GM18498 (cell line): Measurements from ENCODE around the gene FMNL3.
"Not testable (repeated sequence)": the region's sequence is repeated elsewhere in the genome, so short reads cannot be mapped to it uniquely, and the experiment has no call there.

Experiments used
- ATAC-seq: cut with Tn5 transposase; IDR thresholded peaks from one replicate; pipeline ENCODE4 v1.9.1; 2021; ENCODE audit warnings: mild to moderate bottlenecking, moderate library complexity; ENCODE audit not compliant: unreplicated experiment

FMNL3 gene

DNA sequence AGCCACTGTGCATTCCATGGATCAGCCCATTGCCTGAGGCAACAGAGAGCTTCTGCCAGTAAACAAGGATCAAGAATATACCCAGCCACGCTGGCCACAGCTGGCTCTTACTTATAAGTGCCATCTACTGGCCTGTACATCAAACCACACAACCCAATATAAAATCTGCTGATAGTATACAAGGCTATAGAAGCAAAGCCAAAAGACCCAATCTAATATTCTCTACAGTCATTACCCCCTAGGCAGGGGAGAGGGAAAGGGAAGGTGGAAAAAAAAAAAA is 97.4 kb downstream of the FMNL3 start:
- no peak for ATAC-seq

DNA sequence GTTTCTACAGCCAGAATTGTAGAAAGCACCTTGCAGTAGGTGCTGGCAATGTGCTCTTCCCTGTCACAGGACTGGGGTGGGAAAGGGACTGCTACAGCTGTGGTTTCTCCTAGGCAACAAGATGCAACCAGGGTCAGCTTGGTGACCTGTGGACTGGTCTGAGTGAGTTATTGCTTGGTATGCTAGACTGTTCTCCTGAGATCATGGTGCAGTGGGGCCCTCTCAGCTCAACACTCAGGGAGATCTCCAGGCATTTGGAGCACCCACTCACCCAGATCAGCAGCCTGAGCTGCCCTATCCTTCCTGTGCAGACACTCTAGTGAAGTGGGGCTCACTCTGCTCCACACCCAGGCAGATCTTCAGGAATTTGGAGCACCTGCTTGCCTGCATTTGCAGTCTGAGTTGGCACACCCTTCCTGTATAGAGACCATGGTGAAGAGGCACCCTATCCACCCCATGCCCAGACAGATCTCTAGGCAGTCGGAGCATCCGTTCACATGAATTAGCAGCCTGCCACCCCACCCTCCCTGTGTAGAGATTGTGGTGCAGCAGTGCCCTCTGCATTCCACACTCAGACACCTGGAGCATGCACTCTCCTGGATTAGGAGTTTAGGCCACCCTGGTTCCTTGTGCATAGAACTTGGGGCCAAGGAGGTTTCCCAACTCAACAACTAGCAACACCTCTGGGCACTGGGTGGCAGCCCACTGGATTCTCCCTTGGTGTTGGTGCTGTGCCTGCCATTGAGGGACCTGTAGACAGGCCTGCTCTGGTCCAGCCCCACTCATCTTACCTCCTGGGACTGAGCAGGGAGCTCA is 97.9 kb downstream of the FMNL3 start:
- no peak for ATAC-seq

DNA sequence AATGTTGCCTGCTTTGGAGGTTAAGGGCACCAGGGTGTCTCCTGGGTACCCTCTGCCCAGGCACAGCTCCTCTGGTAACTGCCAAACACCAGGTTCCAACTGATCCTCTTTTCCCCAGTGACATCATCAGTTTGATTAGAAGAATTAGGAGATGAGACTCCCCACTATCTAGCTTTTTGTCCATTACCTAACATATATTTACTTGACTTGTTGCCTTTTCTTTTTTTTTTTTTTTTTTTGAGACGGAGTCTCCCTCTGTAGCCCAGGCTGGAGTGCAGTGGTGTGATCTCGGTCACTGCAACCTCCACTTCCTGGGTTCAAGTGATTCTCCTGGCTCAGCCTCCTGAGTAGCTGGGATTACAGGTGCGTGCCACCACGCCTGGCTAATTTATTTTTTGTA is 101.7 kb downstream of the FMNL3 start, which contains the start of gene FAM186B:
TSS of gene FAM186B (minus strand) at position 101 of the 400 bp plus-strand sequence. CDS start 162 bp downstream, outside the sequence.
- ATAC-seq: not testable (repeated sequence)

DNA sequence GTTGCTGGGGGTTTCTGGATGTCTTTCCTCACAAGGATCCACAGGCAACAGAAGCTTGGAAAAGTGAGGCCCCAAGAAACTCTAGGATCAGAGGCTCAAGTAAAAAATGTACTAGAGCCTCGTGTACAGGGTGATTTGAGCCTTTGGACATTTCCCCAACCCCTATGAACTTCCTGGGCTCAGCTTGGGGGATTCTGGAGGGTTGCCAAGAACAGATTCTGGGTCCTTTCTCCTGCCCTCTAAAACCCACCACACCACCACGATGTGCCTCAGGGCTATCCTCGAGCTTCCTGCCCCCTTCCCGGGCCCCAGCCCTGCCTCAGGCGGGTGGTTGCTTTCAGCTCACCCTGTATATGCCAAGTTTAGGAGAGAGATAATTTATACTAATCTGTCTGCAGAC is 102.3 kb downstream of the FMNL3 start:
- ATAC-seq: no peak

DNA sequence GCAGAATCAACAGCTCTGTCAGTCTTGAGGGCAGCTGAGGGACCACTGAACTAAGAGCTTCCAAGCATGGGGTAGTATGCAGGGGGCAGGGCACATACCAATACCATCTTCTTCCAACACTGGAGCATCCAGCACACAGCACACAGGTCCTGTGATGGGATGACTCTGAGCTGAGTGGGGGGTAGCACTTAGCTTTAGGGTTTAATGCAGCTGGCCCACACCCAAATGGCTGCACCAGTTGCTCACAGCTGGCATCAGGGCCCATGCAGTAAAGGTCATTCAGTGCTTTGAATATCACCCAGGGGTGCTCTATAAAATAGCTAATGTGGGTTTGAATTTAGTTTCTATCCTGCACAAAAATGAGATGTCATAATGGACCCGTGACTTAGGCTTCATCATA is 103.5 kb downstream of the FMNL3 start:
- no peak for ATAC-seq

DNA sequence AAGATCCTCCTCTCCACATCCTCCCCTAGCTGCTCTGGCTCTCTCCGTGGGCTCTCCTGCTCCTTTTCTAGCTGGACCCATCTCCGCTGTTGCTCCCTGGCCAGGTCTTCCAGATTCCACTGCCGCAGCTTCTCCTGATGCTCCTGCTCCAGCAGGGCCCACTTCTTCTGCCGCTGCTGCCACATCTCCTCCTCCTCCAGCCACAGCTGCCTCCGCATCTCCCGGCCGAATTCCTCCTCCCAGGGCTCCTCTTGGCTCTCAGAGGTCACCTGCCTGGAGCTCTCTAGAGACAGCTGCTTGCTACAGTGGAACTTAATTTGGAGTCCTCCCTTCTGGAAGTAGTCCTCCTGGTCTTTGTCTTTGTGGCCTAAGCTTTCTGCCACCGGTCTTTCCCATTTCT is 107.2 kb downstream of the FMNL3 start:
- ATAC-seq: no peak

DNA sequence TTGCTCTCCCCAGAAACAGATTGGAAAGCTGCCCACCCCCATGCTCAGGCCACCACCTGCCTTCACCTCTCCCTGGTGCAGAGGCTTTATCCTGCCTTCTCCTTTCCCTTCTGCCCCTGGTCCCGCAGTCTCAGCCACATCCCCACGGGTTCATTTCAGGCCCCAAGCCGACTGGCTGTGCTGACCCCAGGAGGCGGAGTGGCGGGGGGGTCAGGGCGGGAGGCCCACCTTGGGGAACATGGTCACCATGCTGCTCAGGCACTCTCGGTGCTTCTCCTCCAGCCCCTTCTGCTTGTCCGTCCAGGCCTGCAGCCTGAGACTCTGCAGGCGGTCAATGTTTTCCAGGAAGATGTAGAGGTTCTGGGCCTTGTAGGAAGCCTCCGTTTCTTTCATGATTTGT is 108.7 kb downstream of the FMNL3 start:
- no peak for ATAC-seq

GRCh38 chr12:49588721-49589516 is 118.3 kb downstream of the FMNL3 start:
- no peak for ATAC-seq

DNA sequence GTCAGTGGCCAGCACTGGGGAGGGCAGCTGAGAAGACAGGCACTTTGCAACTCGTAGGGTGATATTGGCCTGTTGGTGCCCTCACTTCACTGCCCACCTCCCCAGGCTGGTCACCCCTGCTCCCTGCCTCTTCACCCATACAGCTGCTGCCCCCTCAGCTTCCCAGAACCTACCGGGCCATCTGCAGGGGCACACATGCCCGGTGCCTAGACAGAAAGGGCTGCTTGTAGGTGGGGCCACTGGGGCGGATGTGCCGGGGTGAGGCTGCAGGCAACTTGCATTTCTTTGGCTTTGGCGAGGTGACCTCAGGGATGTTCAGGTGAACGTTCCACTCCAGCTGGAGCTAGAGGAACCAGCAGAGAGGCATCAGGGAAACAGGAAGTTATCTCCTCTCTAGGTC is 118.9 kb downstream of the FMNL3 start:
- no peak for ATAC-seq

DNA sequence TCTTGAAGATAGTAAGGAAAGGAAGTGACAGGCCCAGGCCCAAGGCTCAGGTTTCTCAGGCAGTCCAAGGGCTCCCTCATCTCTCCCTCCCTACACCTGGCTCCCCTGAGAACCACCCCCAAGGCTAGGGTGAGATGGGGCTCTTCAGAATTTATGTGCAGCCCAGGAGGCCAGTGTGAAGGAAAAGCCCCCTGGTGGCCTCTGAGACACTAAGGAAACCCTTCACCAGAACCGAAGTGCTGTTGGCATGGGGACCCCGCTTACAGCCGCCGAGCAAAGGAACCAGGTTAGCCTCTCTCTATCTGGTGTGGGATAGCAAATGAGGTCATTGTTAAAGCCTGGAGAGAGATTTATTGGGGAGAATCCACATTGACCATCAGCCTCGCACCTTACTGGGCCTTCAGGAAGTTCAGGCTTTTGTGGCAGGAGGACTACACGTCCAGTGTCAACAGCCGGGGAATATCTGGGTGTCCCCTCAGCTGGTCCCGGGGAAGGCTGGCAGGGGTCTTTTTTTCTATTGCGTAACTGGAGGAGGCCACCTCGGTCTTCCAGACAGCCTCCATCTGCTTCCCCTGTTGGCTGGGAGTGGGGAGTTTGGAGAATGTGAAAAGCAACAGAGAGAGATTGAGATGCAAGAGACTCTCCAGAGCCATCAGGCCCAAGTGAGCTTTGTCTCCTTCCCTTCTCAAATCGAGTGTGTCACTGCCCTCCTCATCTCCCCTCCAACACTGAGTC is 119.9 kb downstream of the FMNL3 start:
- no peak for ATAC-seq
